K562 (cell line): ENCODE data around the gene GBF1.

ENCODE experiments used
- BRCA1 ChIP-seq, 2 experiments: fragments of 450-650 bp in 1 of 2; sonication (generic) in 1 of 2; formaldehyde crosslinking in 1 of 2; IDR thresholded peaks; 2 replicates each; pipeline versions ENCODE4 v1.5.0 to v1.6.1; 2017 to 2020; ENCODE audit warnings: mild to moderate bottlenecking in 1 of 2, missing genetic modification reagents in 1 of 2
- CREB3 ChIP-seq: fragments of 450-650 bp; conservative IDR thresholded peaks from 2 replicates; pipeline ENCODE4 v1.6.1; 2016; ENCODE audit warnings: missing genetic modification characterization, low read depth, mild to moderate bottlenecking, missing compliant biosample characterization, moderate library complexity
- CTCF ChIP-seq, 3 experiments: IDR thresholded peaks in 2 of 3; conservative IDR thresholded peaks in 1 of 3; 2 replicates each; pipeline ENCODE4 v1.5.1; 2011 to 2012; ENCODE audit warnings: low read length in 3 of 3, mild to moderate bottlenecking in 3 of 3, control low read depth in 2 of 3, improper control_type of control experiment in 1 of 3, inconsistent platforms in 1 of 3, low read depth in 1 of 3, mixed read lengths in 1 of 3, moderate library complexity in 1 of 3; ENCODE audit not compliant: insufficient read depth in 2 of 3
- ELF2 ChIP-seq: fragments of 250-450 bp; sonication (Bioruptor Pico); IDR thresholded peaks from 2 replicates; pipeline ENCODE4 v1.5.0; 2021; ENCODE audit warnings: mild to moderate bottlenecking
- GABPA ChIP-seq: fragments of 200-800 bp; sonication (Bioruptor generic); conservative IDR thresholded peaks from 2 replicates; pipeline ENCODE4 v1.6.1; 2016; ENCODE audit warnings: low read depth, missing genetic modification characterization, missing compliant biosample characterization
- PHF8 ChIP-seq: fragments of 200-600 bp; sonication (generic); IDR thresholded peaks from 2 replicates; pipeline ENCODE4 v1.6.1; 2012; ENCODE audit warnings: mixed run types, mild to moderate bottlenecking, inconsistent platforms, low read length, moderate library complexity, borderline replicate concordance
- POLR2A ChIP-seq: fragments of 450-650 bp; conservative IDR thresholded peaks from 2 replicates; pipeline ENCODE4 v1.6.1; 2016
- POLR2G ChIP-seq: fragments of 200-400 bp; formaldehyde crosslinking; IDR thresholded peaks from 2 replicates; pipeline ENCODE4 v1.6.1; 2017; ENCODE audit warnings: low read depth, mild to moderate bottlenecking, antibody characterized with exemption, low read length, moderate library complexity
- SMAD1 ChIP-seq: fragments of 150-350 bp; IDR thresholded peaks from 2 replicates; pipeline ENCODE4 v1.6.1; 2014; ENCODE audit warnings: low read length, low read depth; ENCODE audit not compliant: partially characterized antibody
- SMARCB1 ChIP-seq: IDR thresholded peaks from 2 replicates; pipeline ENCODE4 v1.6.1; 2011; ENCODE audit warnings: improper control_type of control experiment, low read depth; ENCODE audit not compliant: insufficient read length
- TCF3 ChIP-seq: sonication (generic); formaldehyde crosslinking; IDR thresholded peaks from 2 replicates; pipeline ENCODE4 v1.4.0; 2020; ENCODE audit warnings: mild to moderate bottlenecking, missing genetic modification reagents
- TFE3 ChIP-seq: fragments of 450-650 bp; formaldehyde crosslinking; IDR thresholded peaks from 2 replicates; pipeline ENCODE4 v1.4.0; 2020; ENCODE audit warnings: mild to moderate bottlenecking, mixed read lengths
- THAP7 ChIP-seq: fragments of 250-450 bp; sonication (Bioruptor Pico); IDR thresholded peaks from 2 replicates; pipeline ENCODE4 v1.5.0; 2021
- YY1 ChIP-seq, 3 experiments: IDR thresholded peaks; 2 replicates each; pipeline ENCODE4 v1.6.1; 2011; ENCODE audit warnings: low read length in 2 of 3, mild to moderate bottlenecking in 2 of 3, moderate library complexity in 2 of 3, borderline replicate concordance in 1 of 3, control low read depth in 1 of 3, low read depth in 1 of 3; ENCODE audit not compliant: insufficient read depth in 3 of 3, insufficient replicate concordance in 2 of 3, control insufficient read depth in 1 of 3, insufficient read length in 1 of 3; ENCODE audit errors: extremely low read depth in 1 of 3

- TF ChIP-seq CTCF (IDR thresholded peaks at IDR 0.05 in 2 of 3, conservative IDR thresholded peaks at IDR 0.05 in 1 of 3; ENCODE audit: insufficient read depth in 2 of 3, low read depth in 1 of 3, low read length in 3 of 3) = no peak
- TF ChIP-seq BRCA1 (IDR thresholded peaks at IDR 0.05) = no peak
- no peak for TF ChIP-seq BRCA1 (CRISPR knock-in tag; IDR thresholded peaks at IDR 0.05)
- TF ChIP-seq TCF3 = no peak
- no peak for TF ChIP-seq SMARCB1
- no peak for TF ChIP-seq PHF8
- no peak for TF ChIP-seq THAP7
- TF ChIP-seq TFE3 (CRISPR knock-in tag) = no peak
- TF ChIP-seq YY1 (IDR thresholded peaks at IDR 0.05; ENCODE audit: borderline replicate concordance in 1 of 3, control insufficient read depth in 1 of 3, extremely low read depth in 1 of 3, insufficient read depth in 3 of 3, insufficient read length in 1 of 3, insufficient replicate concordance in 2 of 3, low read depth in 1 of 3, low read length in 2 of 3) = no peak
- no peak for TF ChIP-seq ELF2 (CRISPR knock-in tag)
- TF ChIP-seq SMAD1 = no peak
- TF ChIP-seq POLR2G = no peak
- no peak for TF ChIP-seq POLR2A
- no peak for TF ChIP-seq GABPA
- no peak for TF ChIP-seq CREB3
Observed at GRCh38 chr10:102241032-102241443, 4.3 kb upstream of the GBF1 start.
